SH-SY5Y (cell line): ENCODE measurements around the gene ARHGEF6.

Experiments used
- GATA2 ChIP-seq: IDR thresholded peaks from 2 replicates; pipeline ENCODE4 v1.6.1; 2011; ENCODE audit warnings: mild to moderate bottlenecking, low read depth, low read length
- GATA3 ChIP-seq: IDR thresholded peaks from 2 replicates; pipeline ENCODE4 v1.6.1; 2011; ENCODE audit warnings: low read depth, mild to moderate bottlenecking, low read length, moderate library complexity

DNA sequence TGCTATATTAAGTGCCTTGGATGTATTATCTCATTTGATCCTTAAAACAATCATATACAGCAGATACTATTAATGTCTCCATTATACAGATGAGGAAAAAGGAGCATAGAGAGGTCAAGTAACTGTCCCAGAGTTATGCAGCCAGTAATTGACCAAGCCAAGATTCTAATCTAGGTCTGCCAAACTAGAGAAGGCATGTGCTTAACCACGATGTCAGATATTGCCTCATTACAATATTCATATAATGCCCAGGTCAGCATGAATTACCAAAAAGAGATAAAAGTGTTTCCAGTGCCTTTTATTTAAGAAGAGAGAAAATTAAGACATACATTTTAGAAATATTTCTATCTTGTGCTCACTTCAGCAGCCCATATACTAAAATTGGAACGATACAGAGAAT is 7.1 kb downstream of the ARHGEF6 start:
- TF ChIP-seq GATA3 (no peak), GATA2 (no peak)
